GM20000 (cell line): ENCODE data around the gene MYO5B.
A peak's percentile ranks its signal among the peaks of the same experiment; 100 is the strongest.

ENCODE experiments used
- DNase-seq: peaks from one replicate; pipeline ENCODE4 v3.0.0; 2012; ENCODE audit warnings: low spot score
- CTCF ChIP-seq: IDR thresholded peaks from 2 replicates; pipeline ENCODE4 v1.5.1; 2012; ENCODE audit warnings: mild to moderate bottlenecking, control low read depth; ENCODE audit errors: extremely low read depth, missing control alignments

The MYO5B gene

GRCh38 chr18:49878567-49879270, 316.2 kb downstream of the MYO5B start:
- TF ChIP-seq CTCF, result no peak
- DNase-seq, result no peak

GRCh38 chr18:49878015-49878414, 316.9 kb downstream of the MYO5B start:
- TF ChIP-seq CTCF, result no peak
- no peak for DNase-seq

- DNase-seq, result no peak
- TF ChIP-seq CTCF, result no peak
These were observed 318.4 kb downstream of the MYO5B start for GRCh38 chr18:49876536-49876935.

GRCh38 chr18:49875783-49876182, 319.2 kb downstream of the MYO5B start:
- no peak for DNase-seq
- no peak for TF ChIP-seq CTCF

GRCh38 chr18:49875155-49875554, 319.8 kb downstream of the MYO5B start:
- DNase-seq, result no peak

GRCh38 chr18:49874238-49874637, 320.7 kb downstream of the MYO5B start:
- DNase-seq, result peak; percentile 41
- TF ChIP-seq CTCF, result no peak

More at GRCh38 chr18:49875155-49875554, 319.8 kb downstream of the MYO5B start:
- TF ChIP-seq CTCF, result no peak

- no peak for TF ChIP-seq CTCF
- DNase-seq, result no peak
These were observed 325.6 kb downstream of the MYO5B start for GRCh38 chr18:49869354-49869753.
